Measurements from ENCODE around the gene GOLIM4.

GOLIM4 gene

DNA sequence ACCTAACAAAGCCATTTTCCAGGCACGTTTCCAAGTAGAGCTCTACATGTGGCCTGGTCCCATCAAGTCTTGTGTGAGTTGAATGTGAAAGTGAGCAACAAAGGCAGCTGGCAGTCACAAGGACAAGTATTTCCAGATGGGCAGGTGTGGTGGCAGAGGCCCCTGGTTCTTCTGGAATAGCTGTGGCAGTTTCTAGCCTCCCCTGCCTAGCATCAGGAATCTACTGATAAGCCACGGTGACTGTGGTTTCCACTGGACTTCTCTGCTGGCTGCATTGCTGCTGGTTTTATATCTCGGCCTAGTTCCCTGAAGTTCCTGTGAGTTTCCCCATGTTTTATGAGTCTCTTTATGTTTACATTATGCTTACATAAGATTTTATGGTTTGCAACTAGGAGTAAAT lies 117.7 kb downstream of the GOLIM4 start:
- peak; percentile 78 for DNase-seq

DNA sequence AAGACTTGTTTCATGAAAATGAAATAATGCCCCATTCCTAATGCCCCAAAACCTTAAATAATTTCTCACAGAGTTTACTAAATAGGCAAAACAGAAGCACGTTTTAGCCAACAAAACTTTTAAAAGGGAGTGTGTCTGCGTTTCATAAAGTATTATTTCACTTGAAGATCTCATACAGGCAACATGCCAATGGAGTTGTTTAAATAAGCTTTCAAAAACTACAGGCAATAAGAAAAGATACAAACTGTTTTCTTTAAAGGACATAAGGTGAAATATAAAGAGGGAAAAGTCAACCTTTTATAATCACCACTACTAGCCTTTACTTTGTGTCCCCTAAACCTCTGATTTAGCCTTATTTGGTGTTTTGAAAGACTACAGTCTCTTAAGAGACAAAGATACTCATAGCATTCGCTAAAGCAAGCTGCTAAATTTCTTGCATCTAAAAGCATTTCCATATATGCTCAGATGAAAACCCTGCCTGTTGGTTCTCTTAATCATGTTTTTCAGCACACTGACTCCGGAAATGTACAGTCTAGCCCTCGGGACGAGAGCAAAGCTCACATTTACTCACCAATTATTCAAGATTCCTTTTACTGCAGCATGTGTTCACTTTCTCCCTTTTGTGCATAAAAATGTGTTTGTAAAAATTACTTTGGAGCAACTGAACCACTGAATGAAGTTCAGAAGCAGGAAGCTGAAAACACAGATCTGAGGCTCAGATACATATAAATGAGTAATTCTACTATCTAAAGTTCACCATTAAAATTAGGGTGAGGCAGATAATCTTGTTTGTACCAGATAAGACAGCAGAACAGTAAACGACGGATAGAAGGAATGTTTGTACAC lies 119.0 kb downstream of the GOLIM4 start:
- DNase-seq = no peak

DNA sequence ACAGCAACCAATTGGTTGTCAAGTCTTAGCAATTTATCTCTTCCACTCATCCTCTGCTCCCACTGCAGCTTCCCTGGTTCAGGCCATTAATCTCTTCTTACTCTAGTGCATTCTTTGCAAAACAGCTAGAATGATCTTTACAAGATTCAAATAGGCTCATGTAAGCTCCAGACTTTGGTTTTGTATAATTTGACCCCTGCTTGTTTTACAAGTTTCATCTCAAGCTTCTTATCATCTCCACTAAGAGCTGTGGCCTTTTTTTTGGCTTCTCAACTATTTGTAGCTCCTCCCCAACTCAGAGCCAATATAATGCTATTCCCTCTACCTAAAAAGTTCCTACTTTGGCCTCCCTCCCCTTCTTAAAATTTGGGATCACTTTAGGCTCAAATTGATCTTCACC lies 121.8 kb downstream of the GOLIM4 start:
- no peak for DNase-seq

DNA sequence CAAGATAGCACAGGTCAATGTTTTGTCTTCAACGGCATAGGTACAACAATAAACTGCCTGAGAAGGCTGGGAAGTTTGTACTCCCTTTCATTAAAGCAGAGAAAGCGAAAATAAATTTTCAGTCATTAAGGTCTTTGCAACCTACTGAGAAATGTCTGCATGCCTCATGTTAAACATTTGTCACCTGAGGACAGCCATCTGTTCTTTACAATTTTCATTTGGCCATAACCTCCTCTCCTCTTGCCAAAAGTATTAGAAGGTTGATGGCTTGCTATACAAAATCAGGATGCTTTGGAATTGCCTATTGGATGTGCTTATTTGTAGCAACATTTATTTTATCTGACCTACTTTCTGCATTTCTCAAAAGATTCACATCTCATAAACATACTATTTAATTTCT lies 122.7 kb downstream of the GOLIM4 start:
- no peak for DNase-seq

DNA sequence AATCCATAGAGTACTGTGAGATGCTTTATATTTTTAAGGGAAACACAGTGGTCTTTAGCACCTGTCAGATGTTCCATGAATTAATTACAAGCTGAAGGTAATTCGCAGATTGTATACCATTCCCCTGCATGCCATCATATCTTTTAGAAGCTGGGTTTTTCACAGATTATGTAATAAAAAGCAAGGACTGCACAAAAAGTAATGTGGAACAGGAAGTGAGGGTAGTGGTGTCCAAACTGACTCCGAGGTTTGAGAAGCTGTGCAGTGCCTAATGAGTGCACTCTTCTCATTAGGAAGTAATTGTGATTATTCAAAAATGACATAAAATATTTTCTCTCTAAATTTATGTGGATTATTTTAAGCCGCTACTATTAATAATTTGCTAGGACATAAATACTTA lies 123.2 kb downstream of the GOLIM4 start:
- no peak for DNase-seq

DNA sequence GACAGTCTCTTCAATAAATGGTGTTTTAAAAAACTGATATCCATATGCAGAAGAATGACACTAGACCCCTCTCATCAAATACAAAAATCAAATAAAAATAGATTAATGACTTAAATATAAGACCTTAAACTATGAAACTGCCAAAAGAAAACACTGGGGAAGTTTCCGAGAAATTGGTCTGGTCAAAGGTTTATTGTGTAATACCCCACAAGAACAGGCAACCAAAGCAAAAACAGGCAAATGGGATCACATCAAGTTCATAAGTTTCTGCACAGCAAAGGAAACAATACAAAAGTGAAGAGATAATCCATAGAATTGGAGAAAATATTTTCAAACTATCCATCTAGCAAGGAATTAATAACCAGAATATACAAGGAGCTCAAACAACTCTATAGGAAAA lies 126.2 kb downstream of the GOLIM4 start:
- no peak for DNase-seq

DNA sequence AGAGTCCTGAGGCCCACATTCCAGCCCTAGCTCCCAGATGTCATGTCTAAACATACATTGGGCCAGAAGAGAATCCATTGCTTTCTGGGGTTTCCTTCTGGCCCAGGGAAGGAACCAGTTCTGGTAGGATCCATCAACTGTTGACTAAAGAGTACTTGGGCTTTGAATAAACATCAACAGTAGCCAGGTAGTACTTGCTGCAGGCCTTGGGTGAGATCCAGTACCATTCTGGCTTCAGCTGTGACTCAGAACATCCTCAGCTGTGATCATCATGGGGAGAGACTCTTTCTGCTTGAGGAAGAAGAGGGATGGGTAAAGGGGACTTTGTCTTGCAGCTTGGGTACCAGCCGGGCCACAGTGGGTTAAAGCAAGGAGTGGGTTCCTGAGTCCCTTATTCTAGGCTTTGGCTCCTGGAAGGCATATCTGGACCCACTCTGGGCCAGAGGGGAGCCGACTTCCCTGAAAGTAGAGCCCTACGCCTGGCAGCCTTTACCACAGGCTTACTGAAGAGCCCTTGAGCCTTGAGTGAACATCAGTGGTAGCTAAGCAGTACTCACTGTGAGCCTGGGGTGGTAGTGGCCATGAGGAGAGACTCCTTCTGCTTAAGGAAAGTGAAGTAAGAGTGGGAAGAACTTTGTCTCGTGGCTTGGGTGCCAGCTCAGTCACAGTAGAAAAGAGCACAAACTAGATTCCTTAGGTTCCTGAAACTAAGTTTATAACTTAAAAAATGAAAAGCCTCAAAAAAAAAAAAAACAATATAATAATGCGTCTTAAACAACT lies 128.3 kb downstream of the GOLIM4 start:
- DNase-seq = no peak

All from NCI-H2171 treated with DMSO at 0.1 percent for 48 hours (cell line).